A549 treated with dexamethasone at 1 μM for 4 hours (cell line): ENCODE measurements around the gene RIMKLB. TPM values are rescaled to one million over a fixed set of nuclear protein-coding genes. Genes with fewer than 3 reads are reported as not detected.

Source experiments
- total RNA-seq: library from RNA; stranded (reverse); fragments of 200-300 nt; extraction: Qiagen RNA extraction; gene quantifications from 5 replicates; pipeline ENCODE4 v1.2.3, GENCODE V29; 2022

The RIMKLB gene, protein sequence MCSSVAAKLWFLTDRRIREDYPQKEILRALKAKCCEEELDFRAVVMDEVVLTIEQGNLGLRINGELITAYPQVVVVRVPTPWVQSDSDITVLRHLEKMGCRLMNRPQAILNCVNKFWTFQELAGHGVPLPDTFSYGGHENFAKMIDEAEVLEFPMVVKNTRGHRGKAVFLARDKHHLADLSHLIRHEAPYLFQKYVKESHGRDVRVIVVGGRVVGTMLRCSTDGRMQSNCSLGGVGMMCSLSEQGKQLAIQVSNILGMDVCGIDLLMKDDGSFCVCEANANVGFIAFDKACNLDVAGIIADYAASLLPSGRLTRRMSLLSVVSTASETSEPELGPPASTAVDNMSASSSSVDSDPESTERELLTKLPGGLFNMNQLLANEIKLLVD
- 18.0 to 23.7 TPM (median 20.9 TPM) in 5 replicates for total RNA-seq

DNA sequence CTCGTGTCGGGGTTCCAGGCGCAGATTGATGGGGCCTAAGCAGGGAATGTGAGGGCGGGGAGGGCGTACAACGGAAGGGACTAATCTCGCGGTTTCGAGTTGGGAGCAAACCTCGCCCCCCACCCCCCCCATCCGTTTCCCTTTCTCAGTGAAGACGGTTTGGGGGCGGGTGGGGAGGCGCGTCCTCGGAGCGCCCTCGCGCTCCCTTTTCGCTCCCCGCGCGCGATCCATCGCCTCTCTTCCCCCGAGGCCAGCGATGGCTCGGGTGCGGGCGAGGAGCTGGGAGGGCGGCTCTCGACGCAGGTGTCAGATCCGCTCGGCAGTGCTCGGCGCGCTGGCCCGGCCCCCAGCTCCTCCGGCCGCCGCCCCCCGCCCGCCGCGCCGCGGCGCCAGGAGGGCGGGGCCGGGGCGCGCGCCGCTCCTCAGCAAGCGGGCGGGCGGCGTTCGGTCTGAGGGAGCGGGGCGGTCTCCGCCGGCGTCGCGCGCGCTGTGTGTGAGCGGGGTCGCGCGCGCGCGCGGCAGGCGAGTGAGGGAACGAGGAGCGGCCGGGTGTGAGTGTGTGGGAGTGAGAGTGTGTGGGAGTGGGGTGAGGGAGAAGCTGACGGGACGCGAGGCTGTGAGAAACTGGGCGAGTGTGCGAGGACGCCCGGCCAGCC, at the start of gene RIMKLB:
Gene RIMKLB, plus strand, starts transcription at position 516 of the 656 bp plus-strand sequence. CDS start 15,876 bp downstream, outside the sequence.

DNA sequence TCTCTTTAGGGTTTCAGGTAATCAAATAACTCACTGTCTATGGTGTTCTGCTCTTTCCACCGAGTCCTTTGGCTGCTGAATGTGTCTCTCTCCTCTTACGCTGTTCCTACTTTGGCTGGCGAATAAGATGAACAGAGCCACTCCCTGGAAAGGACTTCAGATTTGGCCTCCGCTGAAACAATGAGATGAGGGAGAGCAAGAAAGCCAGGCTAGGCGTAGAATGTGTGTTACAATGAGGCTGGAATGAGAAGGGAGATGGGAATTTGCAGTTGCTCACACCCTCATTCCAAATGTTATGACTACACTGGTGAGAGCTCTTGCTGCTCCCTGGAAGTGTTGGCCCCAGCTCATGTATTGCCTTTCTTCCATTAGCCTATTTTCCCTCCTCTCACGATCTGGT, 35.2 kb upstream of the RIMKLB start, which contains the start of gene MFAP5:
Gene MFAP5, minus strand, starts transcription at position 234 of the 400 bp plus-strand sequence. CDS start 722 bp downstream, outside the sequence.

DNA sequence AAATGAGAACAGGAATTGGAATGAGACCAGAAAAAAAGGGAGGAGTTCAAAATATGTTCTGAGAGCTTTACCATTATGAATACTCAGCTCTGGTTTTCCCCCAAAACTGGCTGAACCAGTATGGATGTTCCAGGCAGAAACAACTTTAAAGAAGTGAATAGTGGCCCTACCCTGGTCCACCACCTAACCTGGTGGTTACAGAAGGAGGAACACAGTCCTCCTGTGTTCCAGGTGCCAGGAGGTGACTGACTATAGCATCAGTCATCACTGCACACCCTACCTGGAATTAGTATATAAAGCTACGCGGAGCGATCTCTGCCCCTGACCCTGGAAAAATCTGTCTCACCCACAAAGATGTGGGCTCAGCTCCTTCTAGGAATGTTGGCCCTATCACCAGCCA, 124.5 kb downstream of the RIMKLB start, which contains the start of gene A2ML1:
Gene A2ML1, plus strand, starts transcription at position 324 of the 400 bp plus-strand sequence. Its CDS starts 31 bp downstream, at position 355.

Other genes starting within 250 kb of the RIMKLB start
- not detected in 5 replicates for gene CLEC6A, start 242.0 kb upstream of the RIMKLB start, total RNA-seq
- gene CLEC4D, start 184.5 kb upstream of the RIMKLB start, total RNA-seq: not detected in 5 replicates
- gene CLEC4E, start 157.1 kb upstream of the RIMKLB start, total RNA-seq: 0.12 to 0.41 TPM (median 0.28 TPM) in 5 replicates
- gene AICDA, start 85.1 kb upstream of the RIMKLB start, total RNA-seq: 0.13 to 0.21 TPM (median 0.16 TPM) in 5 replicates
- 0.12 to 0.37 TPM (median 0.23 TPM) in 5 replicates for gene MFAP5, start 35.2 kb upstream of the RIMKLB start, total RNA-seq
- not detected in 5 replicates for gene A2ML1, start 124.6 kb downstream of the RIMKLB start, total RNA-seq
- 7.8 to 11.0 TPM (median 10.9 TPM) in 5 replicates for gene PHC1, start 216.5 kb downstream of the RIMKLB start, total RNA-seq